Measurements from ENCODE around the gene SIRT3. TPM values are rescaled to one million over a fixed set of nuclear protein-coding genes. Genes with fewer than 3 reads are reported as not detected.
"Not testable (repeated sequence)": the region's sequence is repeated elsewhere in the genome, so short reads cannot be mapped to it uniquely, and the experiment has no call there.

The SIRT3 gene
- total RNA-seq, 4 donors from 2014 or later = 2.5 to 8.3 (median 6.1) TPM

DNA sequence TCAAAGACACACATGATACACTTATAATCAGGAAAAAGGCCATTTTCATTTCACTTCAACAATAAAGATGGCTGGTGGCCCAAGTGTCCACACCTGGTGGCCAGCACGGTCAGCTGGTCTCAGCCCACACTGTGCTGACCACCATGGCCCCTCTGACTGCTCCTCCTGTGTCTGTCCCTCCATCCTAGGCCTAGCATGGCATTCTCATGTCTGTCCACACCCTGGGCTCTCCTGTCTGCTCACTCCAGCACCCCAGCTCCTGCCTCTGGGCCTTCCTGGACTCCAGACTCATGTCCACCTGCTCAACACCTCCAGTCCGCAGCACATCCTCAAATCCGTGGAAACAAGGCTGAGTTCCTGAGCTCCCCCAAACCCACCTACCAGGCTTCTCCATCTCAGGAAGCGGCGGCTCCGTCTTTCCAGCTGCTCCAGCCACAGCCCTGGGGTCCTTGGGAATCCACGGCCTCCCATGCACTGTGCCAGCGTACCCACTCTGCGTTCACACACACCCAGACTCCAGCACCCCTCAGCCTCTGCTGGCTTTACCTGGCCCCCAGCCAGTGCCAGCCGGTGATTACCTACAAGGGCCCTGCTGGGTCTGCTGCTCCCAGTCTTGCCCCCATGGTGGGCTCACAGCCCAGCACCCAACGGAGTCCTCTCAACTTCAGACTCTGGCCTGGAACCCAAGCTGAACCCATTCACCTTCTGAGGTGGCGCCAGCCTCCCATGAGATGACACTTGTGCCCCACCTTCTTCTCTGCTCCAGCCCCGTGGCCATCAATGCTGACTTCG is 13.9 kb downstream of the SIRT3 start:
- TF ChIP-seq POLR2A (IDR thresholded peaks at IDR 0.05) (no peak), CTCF (IDR thresholded peaks at IDR 0.05) (no peak)
- intact Hi-C loops (cut with DNase I) = no loop called here
- Histone ChIP-seq H3K36me3 (peaks cover 0 to 51% (median 0%) of the 10 kb centered on the region in 3 donors), H3K4me3 (no peak overlapping the region), H3K27ac (peak overlapping the region in 3 of 4 donors; percentile 31 to 64 (median 63)), H3K9me3 (no peaks in the 10 kb centered on the region), H3K27me3 (no peaks in the 10 kb centered on the region), H3K4me1 (peaks cover 0 to 6% (median 2%) of the 10 kb centered on the region in 3 donors)
- WGBS, 2 donors = 85 to 95% methylated on average over 7 to 12 of the region's 14 CpGs
- DNase-seq = no peak

- no peak for TF ChIP-seq CTCF (IDR thresholded peaks at IDR 0.05)
- no peak for TF ChIP-seq POLR2A (IDR thresholded peaks at IDR 0.05)
- intact Hi-C loops (cut with DNase I) = no loop called here
- Histone ChIP-seq H3K27ac (peak overlapping the region in 1 of 4 donors; percentile 31), H3K9me3 (no peaks in the 10 kb centered on the region), H3K27me3 (no peaks in the 10 kb centered on the region), H3K4me3 (no peak overlapping the region), H3K4me1 (peaks cover 0 to 9% (median 3%) of the 10 kb centered on the region in 3 donors), H3K36me3 (peaks cover 0 to 55% (median 0%) of the 10 kb centered on the region in 3 donors)
- no peak for DNase-seq
- WGBS, 2 donors = 80% methylated on average over 7 of the region's 7 CpGs
These were observed 14.6 kb downstream of the SIRT3 start for GRCh38 chr11:221539-221938.

DNA sequence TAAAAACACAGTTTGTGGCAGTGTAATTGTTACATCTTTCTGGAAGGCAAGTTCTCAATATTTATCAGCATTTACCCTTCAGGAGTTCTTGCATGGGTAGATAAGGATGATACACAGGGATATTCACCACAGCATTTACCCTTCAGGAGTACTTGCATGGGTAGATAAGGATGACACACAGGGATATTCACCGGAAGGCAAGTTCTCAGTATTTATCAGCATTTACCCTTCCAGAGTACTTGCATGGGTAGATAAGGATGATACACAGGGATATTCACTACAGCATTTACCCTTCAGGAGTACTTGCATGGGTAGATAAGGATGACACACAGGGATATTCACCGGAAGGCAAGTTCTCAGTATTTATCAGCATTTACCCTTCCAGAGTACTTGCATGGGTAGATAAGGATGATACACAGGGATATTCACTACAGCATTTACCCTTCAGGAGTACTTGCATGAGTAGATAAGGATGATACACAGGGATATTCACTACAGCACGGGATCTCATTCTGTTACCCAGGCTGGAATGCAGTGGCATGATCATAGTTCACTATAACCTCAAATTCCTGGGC is 15.4 kb downstream of the SIRT3 start:
- H3K27me3 ChIP-seq; intact Hi-C loops (cut with DNase I); H3K9me3 ChIP-seq; H3K4me1 ChIP-seq; H3K4me3 ChIP-seq; DNase-seq: not testable (repeated sequence)
- Histone ChIP-seq H3K36me3 (peaks cover under 1 to 57% (median under 1%) of the 10 kb centered on the region in 3 donors), H3K27ac (peak overlapping the region in 1 of 4 donors; percentile 38)
- 83 to 84% methylated on average over 1 to 3 of the region's 3 CpGs for WGBS, 2 donors

GRCh38 chr11:218815-219593 is 17.1 kb downstream of the SIRT3 start:
- no peak overlapping the region for H3K4me3 ChIP-seq
- TF ChIP-seq CTCF (IDR thresholded peaks at IDR 0.05) (no peak), POLR2A (IDR thresholded peaks at IDR 0.05) (no peak)
- H3K9me3 ChIP-seq = no peaks in the 10 kb centered on the region
- no peak overlapping the region for H3K27ac ChIP-seq
- no peak for DNase-seq
- no peaks in the 10 kb centered on the region for H3K27me3 ChIP-seq
- peaks cover 14 to 71% (median 16%) of the 10 kb centered on the region in 3 donors for H3K36me3 ChIP-seq
- H3K4me1 ChIP-seq = peaks cover 0 to 9% (median 3%) of the 10 kb centered on the region in 3 donors
- WGBS, 2 donors = 87 to 88% methylated on average over 14 to 23 of the region's 29 CpGs
- intact Hi-C loops (cut with DNase I) = no loop called here

GRCh38 chr11:217704-218103 is 18.4 kb downstream of the SIRT3 start:
- no peak for DNase-seq
- intact Hi-C loops (cut with DNase I) = no loop called here
- Histone ChIP-seq H3K27ac (no peak overlapping the region), H3K4me3 (no peak overlapping the region), H3K27me3 (no peaks in the 10 kb centered on the region), H3K36me3 (peaks cover 23 to 71% (median 25%) of the 10 kb centered on the region in 3 donors), H3K4me1 (peaks cover 0 to 9% (median 3%) of the 10 kb centered on the region in 3 donors), H3K9me3 (no peaks in the 10 kb centered on the region)
- TF ChIP-seq CTCF (IDR thresholded peaks at IDR 0.05) (no peak), POLR2A (IDR thresholded peaks at IDR 0.05) (no peak)
- WGBS, 2 donors = 84 to 85% methylated on average over 3 of the region's 3 CpGs

Measured in esophagus squamous epithelium (tissue), 5 donors.